Choroid plexus epithelial cell (primary cell): ENCODE data around the gene RPS15.

Experiments
- DNase-seq: peaks from one replicate; pipeline ENCODE4 v3.0.0-alpha.2; 2010; ENCODE audit warnings: low read depth
- H3K4me3 ChIP-seq: 2 replicates; pipeline ENCODE4 v1.5.1; 2011; ENCODE audit warnings: low read depth, mild to moderate bottlenecking, control low read depth, low read length, moderate library complexity
- CTCF ChIP-seq: conservative IDR thresholded peaks from 2 replicates; pipeline ENCODE4 v1.5.1; 2011; ENCODE audit warnings: low read depth, mild to moderate bottlenecking, control low read depth, inconsistent platforms, low read length, moderate library complexity

Gene RPS15

DNA sequence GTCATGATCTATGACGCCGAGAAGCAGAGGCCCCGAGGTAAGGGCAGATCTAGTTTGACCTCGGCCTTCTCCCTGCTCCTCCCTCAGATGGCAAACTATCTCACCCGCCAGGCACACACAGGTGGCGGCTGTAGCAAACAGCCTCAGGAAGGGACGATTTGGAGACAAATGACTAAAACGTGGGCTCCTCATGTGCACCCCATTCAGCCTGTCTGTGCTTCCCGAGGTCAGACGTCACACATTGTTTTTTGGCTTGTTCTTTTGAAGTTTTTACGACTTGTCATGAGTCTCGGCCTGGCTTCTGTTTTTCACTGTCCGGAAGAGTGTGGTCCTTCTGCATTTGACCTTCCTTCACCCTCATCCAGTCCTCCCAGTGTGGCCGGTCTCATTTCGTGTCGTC is 15.8 kb upstream of the RPS15 start:
- no peak overlapping the region for H3K4me3 ChIP-seq
- TF ChIP-seq CTCF = no peak
- DNase-seq = no peak

- no peak for TF ChIP-seq CTCF
- DNase-seq = no peak
- H3K4me3 ChIP-seq = no peak overlapping the region
These were observed 15.3 kb upstream of the RPS15 start for GRCh38 chr19:1422943-1423342.

DNA sequence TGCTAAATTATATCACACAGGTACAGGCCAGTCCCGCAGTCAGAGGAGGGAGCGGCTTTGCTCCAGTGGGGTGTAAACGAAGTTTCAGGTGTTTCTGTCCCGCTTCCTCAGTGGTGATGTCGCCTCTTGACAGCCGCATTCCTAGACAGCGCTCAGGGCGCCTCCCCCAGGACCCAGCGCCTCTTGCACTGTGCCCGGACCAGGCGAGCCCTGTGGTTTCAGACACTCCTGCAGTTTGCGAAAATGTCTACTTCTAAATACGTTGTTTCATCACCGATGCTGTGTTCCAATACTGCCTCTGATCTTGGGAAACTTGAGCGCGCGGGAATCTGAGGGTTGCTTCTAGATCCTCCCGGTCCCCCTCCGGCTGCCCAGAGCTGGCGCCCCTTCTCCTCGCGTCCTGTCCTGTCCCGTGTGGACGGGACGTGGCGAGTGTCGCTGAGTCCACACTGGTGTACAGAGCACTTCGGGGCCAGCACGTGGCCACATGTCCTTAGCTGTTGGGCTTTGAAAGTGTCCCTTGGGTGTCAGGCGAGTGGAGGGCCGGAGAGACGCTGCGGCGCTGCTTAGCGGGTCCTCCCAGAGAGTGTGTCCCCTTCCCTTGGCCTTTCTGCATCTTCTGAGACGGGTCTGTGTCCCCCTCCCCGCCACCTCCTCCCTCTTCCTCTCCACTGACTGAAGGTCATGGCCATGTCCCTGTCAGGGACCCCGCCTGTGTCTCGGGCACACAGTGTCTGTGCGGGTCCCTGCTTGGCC is 14.6 kb upstream of the RPS15 start:
- no peak overlapping the region for H3K4me3 ChIP-seq
- no peak for DNase-seq
- no peak for TF ChIP-seq CTCF

DNA sequence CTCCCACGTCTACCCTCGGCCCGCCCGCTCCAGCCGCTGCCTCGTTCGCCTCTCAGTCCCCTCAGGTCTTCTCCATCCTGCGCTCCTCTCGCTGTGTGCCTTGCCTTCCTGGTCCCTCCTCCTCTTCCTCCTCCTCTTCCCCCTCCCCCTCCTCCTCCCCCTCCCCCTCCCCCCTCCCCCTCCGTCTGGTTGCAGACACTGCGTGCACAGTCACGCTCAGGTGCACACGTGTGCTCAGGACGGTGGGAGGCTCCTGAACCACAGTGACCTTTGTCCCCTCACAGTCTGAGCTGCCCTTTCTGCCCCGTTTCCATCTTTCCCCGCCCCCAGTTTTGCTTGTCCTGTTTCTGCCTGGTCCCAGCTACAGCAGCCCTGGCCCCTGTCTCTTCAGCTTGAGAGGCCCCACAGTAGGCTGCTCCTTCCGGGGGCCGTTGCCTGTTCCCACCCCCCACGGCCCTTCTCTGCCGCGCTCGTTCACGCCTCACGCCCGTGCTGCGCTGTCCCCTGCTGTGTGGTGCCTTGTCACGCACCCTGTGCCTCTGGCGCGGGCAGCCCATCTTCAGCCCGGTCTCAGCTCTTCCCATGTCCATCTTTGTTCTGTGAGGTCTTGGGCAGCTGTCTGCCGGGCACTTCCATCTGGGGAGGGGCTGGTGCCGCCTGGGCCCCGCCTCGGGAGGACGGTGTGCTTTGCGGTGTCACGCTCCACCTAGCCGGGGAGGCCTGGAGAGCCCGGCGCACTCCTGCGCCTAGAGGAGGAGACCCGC is 13.8 kb upstream of the RPS15 start:
- no peak for DNase-seq

GRCh38 chr19:1425102-1425837 is 12.9 kb upstream of the RPS15 start:
- H3K4me3 ChIP-seq = no peak overlapping the region
- no peak for DNase-seq
- TF ChIP-seq CTCF = no peak

More for the DNA sequence above, 13.8 kb upstream of the RPS15 start:
- no peak for TF ChIP-seq CTCF
- no peak overlapping the region for H3K4me3 ChIP-seq

DNA sequence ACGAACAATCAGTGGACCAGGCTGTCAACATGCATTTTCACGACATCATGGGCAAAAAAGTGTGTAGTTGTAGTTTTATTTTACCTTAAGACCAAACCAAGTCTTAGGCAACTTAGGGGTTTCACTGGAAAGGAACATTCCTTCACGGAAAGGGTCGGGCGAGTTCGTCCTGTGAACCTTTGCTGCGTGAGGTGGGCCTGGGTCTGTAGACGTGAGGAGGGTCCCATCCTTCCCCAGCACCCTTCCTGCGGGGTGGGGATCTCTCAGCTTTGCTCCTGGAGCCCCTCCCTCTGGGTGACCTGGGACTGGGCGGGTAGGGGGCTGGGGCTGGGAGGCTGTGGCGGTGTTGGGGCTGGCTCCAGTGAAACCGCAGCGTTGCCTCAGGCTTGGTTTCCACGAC is 12.3 kb upstream of the RPS15 start:
- no peak for DNase-seq
- H3K4me3 ChIP-seq = no peak overlapping the region
- no peak for TF ChIP-seq CTCF
